HepG2 (cell line): ENCODE data around the gene APOL4. TPM values are rescaled to one million over a fixed set of nuclear protein-coding genes. Genes with fewer than 3 reads are reported as not detected.

ENCODE experiments used
- CENPBD1 ChIP-seq: sonication (generic); formaldehyde crosslinking; IDR thresholded peaks from 2 replicates; pipeline ENCODE4 v1.8.0; 2022; ENCODE audit warnings: missing genetic modification reagents, low read depth, mild to moderate bottlenecking, borderline replicate concordance
- KDM3A ChIP-seq: IDR thresholded peaks from 2 replicates; pipeline ENCODE4 v1.6.1; 2018; ENCODE audit warnings: low read depth, missing compliant biosample characterization
- KDM4B ChIP-seq: sonication (generic); formaldehyde crosslinking; IDR thresholded peaks from 2 replicates; pipeline ENCODE4 v1.4.0; 2020; ENCODE audit warnings: missing genetic modification reagents
- KMT2A ChIP-seq: sonication (generic); formaldehyde crosslinking; IDR thresholded peaks from 2 replicates; pipeline ENCODE4 v1.4.0; 2020; ENCODE audit warnings: missing genetic modification reagents
- MYC ChIP-seq: sonication (generic); formaldehyde crosslinking; IDR thresholded peaks from 2 replicates; pipeline ENCODE4 v1.9.0; 2021; ENCODE audit warnings: missing genetic modification reagents, borderline replicate concordance
- RXRA ChIP-seq: sonication (generic); formaldehyde crosslinking; IDR thresholded peaks from 2 replicates; pipeline ENCODE4 v1.5.1; 2020; ENCODE audit warnings: missing genetic modification reagents
- ZFP91 ChIP-seq: sonication (generic); formaldehyde crosslinking; IDR thresholded peaks from 2 replicates; pipeline ENCODE4 v1.9.0; 2022; ENCODE audit warnings: missing genetic modification reagents, mild to moderate bottlenecking, borderline replicate concordance
- ZNF256 ChIP-seq: sonication (generic); formaldehyde crosslinking; conservative IDR thresholded peaks from 2 replicates; pipeline ENCODE4 v1.4.0; 2020; ENCODE audit warnings: missing genetic modification reagents
- ZNF318 ChIP-seq: sonication (generic); formaldehyde crosslinking; IDR thresholded peaks from 2 replicates; pipeline ENCODE4 v1.4.0; 2020; ENCODE audit warnings: mild to moderate bottlenecking, missing genetic modification reagents
- ZNF547 ChIP-seq: sonication (generic); formaldehyde crosslinking; IDR thresholded peaks from 2 replicates; pipeline ENCODE4 v1.5.1; 2020; ENCODE audit warnings: mild to moderate bottlenecking, missing genetic modification reagents
- ZNF572 ChIP-seq: sonication (generic); formaldehyde crosslinking; IDR thresholded peaks from 2 replicates; pipeline ENCODE4 v1.5.1; 2020; ENCODE audit warnings: mild to moderate bottlenecking, missing genetic modification reagents
- ZNF605 ChIP-seq: sonication (generic); formaldehyde crosslinking; IDR thresholded peaks from 2 replicates; pipeline ENCODE4 v1.8.0; 2022; ENCODE audit warnings: mild to moderate bottlenecking, missing genetic modification reagents
- ZSCAN22 ChIP-seq: sonication (generic); formaldehyde crosslinking; IDR thresholded peaks from 2 replicates; pipeline ENCODE4 v1.4.0; 2020; ENCODE audit warnings: mild to moderate bottlenecking, missing genetic modification reagents
- polyA plus RNA-seq, 8 experiments: library from polyadenylated mRNA; depleted of rRNA in 3 of 8; stranded (reverse) in 7 of 8; unstranded in 1 of 8; fragments of >200 nt; fragmentation: Illumina TruSeq in 4 of 8; extraction: Trizol in 4 of 8; gene quantifications; 2 replicates each; pipeline versions ENCODE4 v1.2.1 to v1.2.3, GENCODE V29; 2011 to 2016; ENCODE audit warnings: low read depth in 4 of 8, missing spikeins in 1 of 8, mixed read lengths in 1 of 8; ENCODE audit not compliant: insufficient read depth in 1 of 8
- total RNA-seq, 5 experiments: library from RNA; depleted of rRNA; stranded (reverse); fragments of >200 nt; fragmentation: Illumina TruSeq; extraction: Trizol; gene quantifications; 2 replicates each; pipeline ENCODE4 v1.2.3, GENCODE V29; 2016; ENCODE audit warnings: low read depth in 1 of 5
- TF ChIP-seq, protein P1 (sequence below), 2 experiments: sonication (generic) in 1 of 2; formaldehyde crosslinking in 1 of 2; IDR thresholded peaks; 2 replicates each; pipeline versions ENCODE4 v1.5.1 to v1.6.1; 2011 to 2020; ENCODE audit warnings: borderline replicate concordance in 1 of 2, low read depth in 1 of 2, low read length in 1 of 2, mild to moderate bottlenecking in 1 of 2, missing genetic modification reagents in 1 of 2, moderate library complexity in 1 of 2

The APOL4 gene
- total and polyA plus RNA-seq, 2 of the 13 experiments (the other 11 are each of a cell fraction or from before 2014, with no cell fraction given), result 0.77 to 2.8 TPM

DNA sequence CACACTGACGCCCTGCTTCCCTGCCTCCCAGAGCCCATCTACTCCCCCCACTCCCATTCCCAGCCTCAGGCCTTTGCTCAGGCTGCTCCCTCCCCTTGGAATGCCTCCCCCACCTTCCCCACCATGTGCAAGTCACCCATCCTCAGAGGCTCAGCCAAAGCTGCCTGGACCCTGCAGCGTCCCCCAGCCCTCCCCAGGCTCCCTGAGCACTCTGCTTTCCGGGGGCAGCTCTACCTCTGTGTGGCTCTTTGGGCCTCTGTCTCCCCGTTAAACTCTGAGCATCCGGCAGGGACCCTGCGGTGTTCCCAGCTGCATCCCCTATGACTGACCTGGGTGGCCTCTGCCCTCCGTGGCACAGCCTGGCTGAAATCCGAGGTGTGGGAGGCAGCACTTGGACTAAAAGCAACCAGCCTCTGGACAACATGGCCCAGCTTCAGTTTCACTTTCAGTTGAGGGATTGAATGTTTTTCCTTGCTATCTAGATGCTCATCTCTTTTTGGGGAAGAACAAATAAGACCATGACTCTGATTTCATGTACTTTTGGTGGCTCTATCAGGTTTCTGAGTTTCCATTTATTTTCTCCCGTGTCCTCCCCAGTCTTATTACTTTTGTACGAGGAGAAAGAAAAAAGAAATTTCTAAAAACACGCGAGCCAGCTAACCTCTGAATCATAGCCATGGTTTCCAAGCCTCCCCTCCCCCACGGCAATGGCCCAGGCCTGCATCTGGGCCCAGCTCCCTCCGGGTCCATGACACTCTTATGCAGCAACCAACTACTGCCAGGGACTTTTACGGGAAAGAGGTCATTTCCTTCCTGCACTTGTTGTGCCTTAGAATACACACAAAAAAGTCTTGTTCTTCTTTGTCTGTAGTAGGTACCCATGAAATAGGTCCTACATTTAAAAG, 44.8 kb downstream of the APOL4 start (continued):
- TF ChIP-seq, protein P1, sequence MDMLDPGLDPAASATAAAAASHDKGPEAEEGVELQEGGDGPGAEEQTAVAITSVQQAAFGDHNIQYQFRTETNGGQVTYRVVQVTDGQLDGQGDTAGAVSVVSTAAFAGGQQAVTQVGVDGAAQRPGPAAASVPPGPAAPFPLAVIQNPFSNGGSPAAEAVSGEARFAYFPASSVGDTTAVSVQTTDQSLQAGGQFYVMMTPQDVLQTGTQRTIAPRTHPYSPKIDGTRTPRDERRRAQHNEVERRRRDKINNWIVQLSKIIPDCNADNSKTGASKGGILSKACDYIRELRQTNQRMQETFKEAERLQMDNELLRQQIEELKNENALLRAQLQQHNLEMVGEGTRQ (IDR thresholded peaks at IDR 0.05; ENCODE audit: low read depth, low read length), result no peak
- TF ChIP-seq, protein P1 (CRISPR knock-in tag; IDR thresholded peaks at IDR 0.05; ENCODE audit: borderline replicate concordance), result no peak
- TF ChIP-seq CENPBD1 (CRISPR knock-in tag) (no peak), ZSCAN22 (no peak), KDM3A (CRISPR knock-in tag) (no peak), ZFP91 (CRISPR knock-in tag) (0 out of 2 replicates have a peak, but pooled peaks have one; percentile 47), ZNF605 (CRISPR knock-in tag) (no peak), KDM4B (CRISPR knock-in tag) (no peak; the same call in 1 of the 2 replicates), ZNF572 (no peak), ZNF547 (CRISPR knock-in tag) (no peak), RXRA (CRISPR knock-in tag) (no peak), ZNF318 (CRISPR knock-in tag) (no peak), ZNF256 (CRISPR knock-in tag) (no peak), KMT2A (CRISPR knock-in tag) (peak; percentile 48; the same call in 1 of the 2 replicates), MYC (CRISPR knock-in tag) (no peak; the same call in 1 of the 2 replicates)
